ENCODE results near the gene COL1A1. TPM values are rescaled to one million over a fixed set of nuclear protein-coding genes. Genes with fewer than 3 reads are reported as not detected.

Gene COL1A1
- total RNA-seq, 6 experiments from 2014 or later: 4,948 to 7,804 (median 5,240) TPM

DNA sequence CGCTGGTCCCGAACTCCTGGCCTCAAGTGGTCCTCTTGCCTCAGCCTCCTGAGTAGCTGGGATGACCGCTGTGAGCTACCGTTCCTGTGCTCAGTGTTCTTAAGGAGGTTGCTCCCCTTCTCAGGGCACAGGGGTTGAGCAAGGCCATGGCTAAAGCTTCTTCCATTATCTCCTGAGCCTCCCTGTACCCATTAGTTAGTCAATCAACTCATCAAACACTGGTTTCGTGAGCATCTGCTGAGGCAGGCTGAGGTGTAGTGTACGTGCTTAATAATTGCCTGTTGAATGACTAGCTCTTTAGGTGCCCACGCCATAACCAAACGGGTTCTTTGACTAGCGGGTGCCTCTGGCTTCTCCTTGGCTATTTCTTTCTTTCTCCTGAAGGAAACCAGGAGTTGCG, 24.0 kb downstream of the COL1A1 start:
- H3K4me3 Mint-ChIP-seq: peak overlapping the region; percentile 73
- DNase-seq: peak; percentile 33
- H3K27ac Mint-ChIP-seq: peak overlapping the region; percentile 100
- H3K9me3 Mint-ChIP-seq: peaks cover 22% of the 10 kb centered on the region
- H3K36me3 Mint-ChIP-seq (ENCODE audit: low read depth): peaks cover 42% of the 10 kb centered on the region
- H3K4me1 Mint-ChIP-seq (ENCODE audit: low read depth): peaks cover 90% of the 10 kb centered on the region
- TF ChIP-seq, protein P1, sequence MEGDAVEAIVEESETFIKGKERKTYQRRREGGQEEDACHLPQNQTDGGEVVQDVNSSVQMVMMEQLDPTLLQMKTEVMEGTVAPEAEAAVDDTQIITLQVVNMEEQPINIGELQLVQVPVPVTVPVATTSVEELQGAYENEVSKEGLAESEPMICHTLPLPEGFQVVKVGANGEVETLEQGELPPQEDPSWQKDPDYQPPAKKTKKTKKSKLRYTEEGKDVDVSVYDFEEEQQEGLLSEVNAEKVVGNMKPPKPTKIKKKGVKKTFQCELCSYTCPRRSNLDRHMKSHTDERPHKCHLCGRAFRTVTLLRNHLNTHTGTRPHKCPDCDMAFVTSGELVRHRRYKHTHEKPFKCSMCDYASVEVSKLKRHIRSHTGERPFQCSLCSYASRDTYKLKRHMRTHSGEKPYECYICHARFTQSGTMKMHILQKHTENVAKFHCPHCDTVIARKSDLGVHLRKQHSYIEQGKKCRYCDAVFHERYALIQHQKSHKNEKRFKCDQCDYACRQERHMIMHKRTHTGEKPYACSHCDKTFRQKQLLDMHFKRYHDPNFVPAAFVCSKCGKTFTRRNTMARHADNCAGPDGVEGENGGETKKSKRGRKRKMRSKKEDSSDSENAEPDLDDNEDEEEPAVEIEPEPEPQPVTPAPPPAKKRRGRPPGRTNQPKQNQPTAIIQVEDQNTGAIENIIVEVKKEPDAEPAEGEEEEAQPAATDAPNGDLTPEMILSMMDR (IDR thresholded peaks at IDR 0.05): no peak
- H3K27me3 Mint-ChIP-seq (ENCODE audit: insufficient read depth): peaks cover 73% of the 10 kb centered on the region

DNA sequence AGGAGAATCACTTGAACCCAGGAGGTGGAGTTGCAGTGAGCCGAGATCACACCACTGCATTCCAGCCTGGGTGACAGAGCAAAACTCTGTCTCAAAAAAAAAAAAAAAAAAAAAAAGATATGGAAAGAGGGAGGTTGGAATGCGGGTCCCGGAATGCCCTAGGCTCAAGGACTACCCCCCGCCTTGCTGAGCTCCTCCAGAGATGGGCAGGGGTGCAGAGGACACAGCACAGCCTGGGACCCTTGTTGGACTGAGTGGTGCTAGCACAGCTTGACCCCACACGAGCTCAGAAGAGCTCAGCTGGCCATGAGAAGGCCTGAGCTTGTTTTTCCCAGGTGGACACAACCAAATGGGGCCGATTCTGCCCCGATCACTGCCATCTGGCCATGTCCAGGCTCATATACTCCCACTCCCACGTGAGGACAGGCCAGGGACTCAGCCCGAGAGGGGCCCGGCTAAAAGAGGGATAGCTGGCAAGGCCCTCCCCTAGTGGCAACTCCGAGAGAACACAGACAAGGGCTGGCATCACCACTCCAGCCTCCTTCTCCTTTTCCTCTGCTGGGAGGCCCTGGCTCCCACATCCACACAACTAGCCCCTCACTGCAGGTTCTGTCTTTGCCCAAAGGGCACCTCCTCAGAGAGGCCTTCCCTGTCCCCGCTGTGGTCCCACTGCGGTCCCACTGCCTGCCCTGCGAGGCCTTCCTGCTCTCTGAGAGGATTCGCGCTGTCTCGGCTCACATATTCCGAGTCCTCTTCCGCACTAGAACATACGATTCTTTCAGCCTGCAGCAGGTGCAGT, 24.7 kb downstream of the COL1A1 start:
- peak; percentile 26 for DNase-seq
- H3K4me1 Mint-ChIP-seq (ENCODE audit: low read depth): peaks cover 84% of the 10 kb centered on the region
- peaks cover 38% of the 10 kb centered on the region for H3K36me3 Mint-ChIP-seq (ENCODE audit: low read depth)
- peak overlapping the region; percentile 73 for H3K4me3 Mint-ChIP-seq
- TF ChIP-seq, protein P1 (IDR thresholded peaks at IDR 0.05): peak; percentile 46
- peaks cover 73% of the 10 kb centered on the region for H3K27me3 Mint-ChIP-seq (ENCODE audit: insufficient read depth)
- peak overlapping the region; percentile 100 for H3K27ac Mint-ChIP-seq
- H3K9me3 Mint-ChIP-seq: peaks cover 22% of the 10 kb centered on the region

DNA sequence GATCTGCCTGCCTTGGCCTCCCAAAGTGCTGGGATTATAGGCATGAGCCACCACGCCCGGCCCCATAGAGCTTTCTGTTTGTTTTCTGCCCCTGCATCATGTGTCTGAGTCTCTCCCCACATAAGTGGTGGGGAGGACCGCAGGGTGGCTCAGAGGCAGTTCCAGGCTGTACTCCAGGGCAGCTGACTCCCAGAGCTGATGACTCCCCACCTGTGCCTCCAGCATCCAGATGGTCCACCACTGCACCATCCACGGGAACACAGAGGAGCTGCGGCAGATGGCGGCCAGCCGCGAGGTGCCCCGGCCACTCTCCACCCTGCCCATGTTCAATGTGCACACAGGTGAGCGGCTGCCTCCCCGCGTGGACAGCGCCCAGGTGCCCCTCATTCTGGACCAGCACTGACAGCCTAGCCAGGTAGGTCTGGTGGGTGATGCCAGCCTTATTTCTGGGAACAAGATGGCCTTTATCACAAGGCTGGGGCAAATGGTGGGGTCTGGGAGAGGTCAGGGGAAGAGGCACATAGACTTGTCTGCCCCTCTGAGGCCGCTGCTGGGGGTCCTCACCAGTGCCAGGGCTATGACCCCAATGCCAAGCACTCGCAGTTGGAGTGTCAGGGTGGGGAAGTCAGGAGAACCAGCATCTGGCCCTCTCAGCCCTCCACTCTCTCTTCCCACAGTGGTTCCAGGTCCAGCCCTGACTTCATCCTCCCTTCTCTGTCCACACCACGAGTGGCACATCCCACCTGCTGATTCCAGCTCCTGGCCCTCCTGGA, 26.2 kb downstream of the COL1A1 start:
- DNase-seq: peak; percentile 17
- peaks cover 68% of the 10 kb centered on the region for H3K4me1 Mint-ChIP-seq (ENCODE audit: low read depth)
- peak overlapping the region; percentile 62; the same call in 1 of the 2 replicates for H3K4me3 Mint-ChIP-seq
- peaks cover 33% of the 10 kb centered on the region for H3K36me3 Mint-ChIP-seq (ENCODE audit: low read depth)
- peaks cover 26% of the 10 kb centered on the region for H3K9me3 Mint-ChIP-seq
- peak overlapping the region; percentile 100 for H3K27ac Mint-ChIP-seq
- TF ChIP-seq, protein P1 (IDR thresholded peaks at IDR 0.05): no peak
- H3K27me3 Mint-ChIP-seq (ENCODE audit: insufficient read depth): peaks cover 78% of the 10 kb centered on the region

DNA sequence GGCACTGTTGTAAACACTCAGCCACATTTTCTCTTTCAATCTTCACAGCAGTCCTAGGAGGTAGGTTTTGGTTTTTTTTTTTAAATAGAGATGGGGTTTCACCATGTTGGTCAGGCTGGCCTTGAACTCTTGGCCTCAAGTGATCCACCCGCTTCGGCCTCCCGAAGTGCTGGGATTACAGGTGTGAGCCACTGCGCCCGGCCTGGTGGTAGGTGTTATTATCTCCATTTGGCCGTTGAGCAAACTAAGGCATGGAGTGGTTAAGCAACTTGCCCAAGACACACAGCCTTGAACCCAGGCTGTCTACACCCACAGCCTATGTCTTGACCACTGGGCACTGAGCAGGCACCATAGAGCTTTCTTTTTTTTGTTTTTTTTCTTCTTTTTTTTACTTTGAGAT, 27.0 kb downstream of the COL1A1 start:
- TF ChIP-seq, protein P1 (IDR thresholded peaks at IDR 0.05): no peak

DNA sequence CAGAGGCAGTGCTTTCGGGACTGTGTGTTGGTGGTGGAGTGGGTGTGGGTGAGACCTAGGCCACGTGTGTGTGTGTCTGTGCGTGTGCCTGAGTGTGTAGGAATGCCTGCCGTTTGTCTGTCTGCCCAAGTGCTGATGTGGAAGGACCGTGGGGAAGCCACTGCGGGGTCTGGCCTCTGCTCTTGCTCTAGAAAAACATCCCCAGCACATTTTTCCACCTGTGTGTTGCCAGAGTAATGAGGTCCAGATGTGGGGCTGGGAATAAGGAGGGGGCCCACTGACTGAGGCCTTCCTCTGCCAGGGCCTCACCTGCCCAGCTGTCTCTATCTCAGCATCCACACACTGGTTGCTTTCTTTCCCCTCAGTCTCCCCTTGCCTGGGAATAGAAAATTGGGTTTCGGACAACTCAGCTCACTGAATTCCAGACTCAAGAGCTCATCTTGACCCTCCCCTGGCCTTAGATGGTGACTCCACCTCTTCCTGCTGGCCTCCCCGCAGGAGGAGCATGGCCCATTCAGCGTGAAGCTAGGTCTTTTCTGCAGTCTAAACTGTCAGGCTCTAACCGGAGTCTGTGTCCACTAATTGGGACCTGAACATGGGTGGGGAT, 28.0 kb downstream of the COL1A1 start:
- TF ChIP-seq, protein P1 (IDR thresholded peaks at IDR 0.05): no peak
- H3K4me1 Mint-ChIP-seq (ENCODE audit: low read depth): peaks cover 66% of the 10 kb centered on the region
- H3K27ac Mint-ChIP-seq: peak overlapping the region; percentile 98
- H3K4me3 Mint-ChIP-seq: peak overlapping the region; percentile 81
- peak; percentile 86 for DNase-seq
- peaks cover 26% of the 10 kb centered on the region for H3K36me3 Mint-ChIP-seq (ENCODE audit: low read depth)
- H3K27me3 Mint-ChIP-seq (ENCODE audit: insufficient read depth): peaks cover 81% of the 10 kb centered on the region
- peaks cover 26% of the 10 kb centered on the region for H3K9me3 Mint-ChIP-seq

More for the DNA sequence above, 27.0 kb downstream of the COL1A1 start:
- Mint-ChIP-seq H3K4me3 (peak overlapping the region; percentile 62; the same call in 1 of the 2 replicates), H3K36me3 (ENCODE audit: low read depth) (peaks cover 26% of the 10 kb centered on the region), H3K27ac (peak overlapping the region; percentile 98), H3K9me3 (peaks cover 26% of the 10 kb centered on the region), H3K4me1 (ENCODE audit: low read depth) (peaks cover 66% of the 10 kb centered on the region), H3K27me3 (ENCODE audit: insufficient read depth) (peaks cover 81% of the 10 kb centered on the region)
- peak; percentile 26 for DNase-seq
